ENCODE results near the gene BATF3.

- no peak for TF ChIP-seq CTCF (IDR thresholded peaks at IDR 0.05)
- no peak for TF ChIP-seq POLR2A (IDR thresholded peaks at IDR 0.05)
Observed at GRCh38 chr1:212640223-212640878, 59.3 kb downstream of the BATF3 start.
